MG63 (cell line): ENCODE results near the gene DHCR24. TPM values are rescaled to one million over a fixed set of nuclear protein-coding genes. Genes with fewer than 3 reads are reported as not detected.

ENCODE experiments used
- DNase-seq: peaks from one replicate; pipeline ENCODE4 v3.0.0-alpha.2; 2020
- H3K27me3 ChIP-seq: fragments of 250-450 bp; sonication (Bioruptor Pico); 2 replicates; pipeline ENCODE4 v1.5.1; 2020; ENCODE audit warnings: mild to moderate bottlenecking, moderate library complexity
- H3K36me3 ChIP-seq: fragments of 250-450 bp; sonication (Bioruptor Pico); 2 replicates; pipeline ENCODE4 v1.5.1; 2020; ENCODE audit warnings: mild to moderate bottlenecking, moderate library complexity
- H3K4me3 ChIP-seq: fragments of 250-450 bp; sonication (Bioruptor Pico); 2 replicates; pipeline ENCODE4 v1.5.1; 2020; ENCODE audit warnings: mild to moderate bottlenecking, moderate library complexity
- H3K9me3 ChIP-seq: fragments of 250-450 bp; sonication (Bioruptor Pico); 2 replicates; pipeline ENCODE4 v1.5.1; 2020; ENCODE audit warnings: mild to moderate bottlenecking, moderate library complexity
- total RNA-seq: library from RNA; depleted of rRNA; stranded (reverse); fragments of >200 nt; shearing (Covaris generic); gene quantifications from 2 replicates; pipeline ENCODE4 v1.2.3, GENCODE V29; 2014; ENCODE audit warnings: low replicate concordance; rRNA removed

The DHCR24 gene
- total RNA-seq, 1 experiment from 2014 or later, result 165 TPM

DNA sequence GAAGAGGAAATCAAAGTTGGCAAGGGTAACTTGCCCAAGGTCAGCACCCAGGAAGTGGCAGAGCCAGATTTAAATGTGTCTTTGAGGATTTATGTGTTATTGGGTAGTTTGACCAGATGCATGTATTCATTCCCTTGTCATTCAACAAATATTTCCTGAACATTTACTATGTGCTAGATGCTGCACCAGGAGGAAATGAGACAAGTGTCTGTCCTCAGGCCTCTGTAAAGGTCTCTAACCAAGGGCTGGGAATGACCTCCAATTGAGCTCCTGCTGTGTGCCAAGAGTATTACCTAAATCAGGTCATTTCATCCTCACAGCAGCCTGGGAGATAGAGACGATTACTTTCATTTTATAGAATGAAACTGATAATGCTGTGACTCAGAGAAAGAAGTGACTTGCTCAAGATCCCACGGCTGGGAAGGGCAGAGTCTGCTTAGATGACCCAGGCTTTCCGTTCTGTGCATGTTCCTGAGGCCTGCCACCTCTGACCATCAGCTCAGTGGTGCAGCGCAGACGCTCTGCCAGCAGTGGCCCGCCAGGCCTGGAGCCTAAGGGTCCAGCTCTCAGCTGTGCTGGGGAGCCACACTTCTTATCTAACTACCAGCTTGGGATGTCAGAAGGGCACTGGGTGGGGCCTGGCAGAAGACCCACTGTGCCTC, 82.4 kb downstream of the DHCR24 start:
- H3K36me3 ChIP-seq, result no peaks in the 10 kb centered on the region
- H3K27me3 ChIP-seq, result no peaks in the 10 kb centered on the region
- DNase-seq, result peak; percentile 28
- H3K9me3 ChIP-seq, result no peaks in the 10 kb centered on the region
- no peak overlapping the region for H3K4me3 ChIP-seq

DNA sequence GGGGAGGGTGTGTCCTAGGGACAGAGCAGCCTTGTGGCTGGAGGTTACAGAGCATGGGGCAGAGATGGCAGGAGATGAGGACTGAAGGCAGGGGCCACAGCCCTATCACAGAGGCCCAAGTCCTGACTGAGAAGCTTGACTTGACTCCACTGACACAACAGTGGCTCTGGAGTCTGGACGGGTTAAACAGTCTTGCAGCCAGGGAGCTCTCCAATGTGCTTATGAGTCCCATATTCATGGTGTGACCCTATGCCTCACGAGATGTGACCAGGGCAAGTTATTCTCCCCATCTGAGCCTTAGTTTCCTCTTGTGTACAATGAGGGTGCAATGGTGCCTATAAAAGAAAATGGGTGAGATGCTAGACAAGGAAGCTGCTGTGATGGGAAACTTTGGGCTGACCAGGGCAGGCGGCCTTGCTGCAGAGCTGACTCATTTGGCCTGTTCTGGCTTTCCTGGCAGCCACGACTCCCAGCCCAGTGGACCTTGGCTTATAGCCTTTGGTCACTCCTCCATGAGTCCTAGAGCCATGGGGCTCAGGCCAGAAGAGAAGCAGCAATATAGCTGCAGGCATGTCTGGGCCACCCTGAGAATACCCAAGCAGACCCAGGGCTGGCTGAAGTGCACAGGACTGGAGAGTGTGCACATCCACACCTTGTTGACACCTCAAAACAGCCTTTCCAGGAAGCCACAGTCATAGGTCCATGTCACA, 83.1 kb downstream of the DHCR24 start:
- no peaks in the 10 kb centered on the region for H3K9me3 ChIP-seq
- H3K4me3 ChIP-seq, result no peak overlapping the region
- H3K27me3 ChIP-seq, result no peaks in the 10 kb centered on the region
- DNase-seq, result peak; percentile 91
- no peaks in the 10 kb centered on the region for H3K36me3 ChIP-seq

DNA sequence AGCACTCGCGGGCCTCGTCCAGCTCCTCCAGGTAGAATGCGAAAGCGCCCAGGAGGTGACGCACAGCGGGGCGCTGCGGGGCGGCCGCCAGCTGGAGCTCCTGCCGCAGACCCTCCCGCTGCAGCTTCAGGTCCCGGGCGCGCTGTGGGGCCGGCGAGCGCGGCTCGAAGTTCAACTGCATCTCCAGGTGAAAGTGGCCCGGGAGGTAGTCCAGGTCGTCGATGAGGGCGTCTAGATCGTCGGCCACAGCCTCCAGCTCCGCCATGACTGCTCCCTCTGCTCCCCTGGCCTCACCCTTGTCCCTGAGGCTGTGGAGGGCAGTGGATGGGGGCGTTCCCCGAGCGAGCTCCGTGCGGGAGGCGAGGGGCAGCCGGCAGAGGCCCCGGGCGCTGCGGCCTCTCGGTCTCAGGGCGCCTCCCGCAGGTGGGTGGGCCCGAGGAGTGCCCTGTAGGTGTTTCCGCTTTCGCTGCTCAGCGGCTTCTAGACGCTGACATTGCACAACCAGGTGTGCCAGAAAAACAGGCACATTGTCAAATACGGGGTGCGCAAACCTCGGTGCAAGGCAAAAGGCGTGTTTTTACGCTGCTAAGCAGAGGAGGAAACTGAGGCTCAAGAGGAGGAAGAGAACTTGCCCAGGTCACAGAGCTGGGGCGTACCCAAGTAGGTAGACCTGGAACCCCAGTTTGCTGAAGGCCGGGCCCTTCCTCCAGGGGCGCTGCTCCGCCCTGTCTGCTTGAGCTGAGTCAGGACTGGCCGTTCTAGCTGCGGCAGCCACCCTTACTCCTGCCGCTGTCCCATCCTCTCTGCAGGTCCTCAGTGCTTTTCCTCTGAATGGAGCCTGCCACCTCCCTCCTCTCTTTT, 85.9 kb downstream of the DHCR24 start, which contains the start of gene TTC22:
TTC22 (minus strand) TSS at position 425 of the 861 bp plus-strand sequence; CDS start at position 265, 160 bp downstream.
- Histone ChIP-seq H3K9me3 (no peaks in the 10 kb centered on the region), H3K36me3 (no peaks in the 10 kb centered on the region), H3K4me3 (no peak within 1 kb of the TSS), H3K27me3 (no peaks in the 10 kb centered on the region)
- DNase-seq, result no peak

DNA sequence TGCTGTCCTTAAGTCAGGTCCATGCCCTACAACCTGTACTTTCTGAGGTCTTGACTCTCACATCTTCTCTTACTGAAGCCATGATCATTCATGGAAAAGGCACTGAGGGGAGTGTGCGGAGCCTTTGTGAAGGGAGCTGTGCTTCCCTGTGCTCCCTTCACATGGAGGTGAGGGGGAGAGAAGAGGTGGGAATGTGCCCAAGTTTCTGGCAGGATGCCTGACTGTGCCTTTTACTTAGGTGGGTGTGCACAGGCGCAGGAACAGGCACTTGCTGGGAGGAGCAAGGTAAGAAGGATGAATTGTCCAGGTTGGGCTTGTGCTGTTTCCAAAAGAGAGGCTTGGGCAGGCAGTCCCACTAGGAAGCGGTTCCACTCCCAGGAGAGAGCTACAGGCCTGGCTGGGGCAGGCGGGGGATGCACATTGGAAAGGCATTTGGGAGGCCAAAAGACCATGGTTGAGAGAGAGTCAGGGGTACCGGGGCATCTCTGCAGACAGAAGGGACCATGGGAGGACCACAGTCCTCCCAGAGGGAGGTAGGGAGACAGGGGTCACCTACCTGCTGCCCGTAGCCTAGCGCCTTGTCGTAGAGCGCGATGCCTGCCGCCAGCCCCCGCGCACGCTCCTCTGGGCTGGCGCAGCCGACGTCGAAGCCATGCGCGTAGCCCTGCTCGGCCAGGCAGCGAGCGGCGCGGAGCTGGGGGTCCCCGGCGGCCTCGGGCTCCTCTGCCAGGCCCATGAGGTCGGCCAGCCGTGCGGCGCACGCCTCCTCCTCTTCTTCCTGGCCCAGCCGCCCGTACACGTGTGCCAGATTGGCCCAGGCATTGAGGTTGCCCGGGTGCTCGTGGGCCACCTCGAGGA, 86.7 kb downstream of the DHCR24 start:
- no peaks in the 10 kb centered on the region for H3K9me3 ChIP-seq
- H3K36me3 ChIP-seq, result no peaks in the 10 kb centered on the region
- no peak overlapping the region for H3K4me3 ChIP-seq
- H3K27me3 ChIP-seq, result no peaks in the 10 kb centered on the region
- no peak for DNase-seq

Other genes starting within 250 kb of the DHCR24 start
- not detected in 2 replicates for gene MROH7, start 245.4 kb downstream of the DHCR24 start, total RNA-seq
- gene TTC4, start 171.3 kb downstream of the DHCR24 start, total RNA-seq, result 40.8 and 41.2 TPM in 2 replicates
- gene PARS2, start 122.7 kb downstream of the DHCR24 start, total RNA-seq, result 5.5 and 7.5 TPM in 2 replicates
- gene TTC22, start 85.9 kb downstream of the DHCR24 start, total RNA-seq, result not detected in 2 replicates
- gene TMEM61, start 93.4 kb upstream of the DHCR24 start, total RNA-seq, result not detected in 2 replicates
- gene BSND, start 111.7 kb upstream of the DHCR24 start, total RNA-seq, result not detected in 2 replicates
- not detected in 2 replicates for gene PCSK9, start 152.4 kb upstream of the DHCR24 start, total RNA-seq